Endothelial cell of umbilical vein (primary cell): ENCODE results near the gene ALDH7A1. TPM values are rescaled to one million over a fixed set of nuclear protein-coding genes. Genes with fewer than 3 reads are reported as not detected.

Experiments
- BruUV-seq: library from RNA; stranded (reverse); fragments of 400-500 nt; replicated peaks from 2 replicates; lab custom pipeline; 2021; lab: Mats Ljungman, UMichigan
- CTCF ChIA-PET: fragments of 300-600, 350-600 bp; sonication (Branson Sonifier 250); formaldehyde crosslinking; loops from one replicate; lab custom pipeline; 2021; ENCODE audit warnings: antibody characterized with exemption, inconsistent platforms; lab: Charles Lee
- POLR2A ChIA-PET: fragments of 300-600, 350-600 bp; sonication (Branson Sonifier 250); formaldehyde crosslinking; loops from one replicate; lab custom pipeline; 2021; ENCODE audit warnings: antibody characterized with exemption, inconsistent platforms; lab: Charles Lee
- DNase-seq: peaks from one replicate; pipeline ENCODE4 v3.0.0-alpha.2; 2011; ENCODE audit warnings: low read depth, low spot score
- FAIRE-seq: peaks from 2 replicates; lab custom pipeline; 2011; peaks lifted over from hg19 to GRCh38; lab: Jason Lieb, UNC
- H2AFZ ChIP-seq: 2 replicates; pipeline ENCODE4 v1.6.0; 2012; ENCODE audit warnings: low read depth, low read length, control low read depth, inconsistent platforms
- H3K27ac ChIP-seq: 2 replicates; pipeline ENCODE4 v1.5.1; 2011; ENCODE audit warnings: low read depth, mild to moderate bottlenecking, control low read depth, low read length, moderate library complexity; ENCODE audit not compliant: insufficient read depth
- H3K27me3 ChIP-seq, 2 experiments: 2 replicates each; pipeline versions ENCODE4 v1.6.0 to v1.6.1; 2011; ENCODE audit warnings: low read length in 2 of 2, mixed read lengths in 1 of 2; ENCODE audit not compliant: control insufficient read depth in 2 of 2, insufficient read depth in 2 of 2
- H3K36me3 ChIP-seq, 2 experiments: 2 replicates in 1 of 2; 3 replicates in 1 of 2; pipeline ENCODE4 v1.5.1; 2011; ENCODE audit warnings: low read length in 2 of 2, mild to moderate bottlenecking in 1 of 2, moderate library complexity in 1 of 2; ENCODE audit not compliant: control insufficient read depth in 2 of 2, insufficient read depth in 2 of 2; ENCODE audit errors: extremely low read depth in 1 of 2
- H3K4me1 ChIP-seq: 3 replicates; pipeline ENCODE4 v1.5.1; 2011; ENCODE audit warnings: mild to moderate bottlenecking, low read length; ENCODE audit not compliant: control insufficient read depth, insufficient read depth; ENCODE audit errors: extremely low read depth
- H3K4me2 ChIP-seq: 2 replicates; pipeline ENCODE4 v1.6.1; 2011; ENCODE audit warnings: low read length, control low read depth, mixed read lengths; ENCODE audit not compliant: insufficient read depth
- H3K4me3 ChIP-seq, 3 experiments: fragments of 200-600 bp in 1 of 3; sonication (generic), shearing (Covaris generic) in 1 of 3; replicated peaks in 1 of 3; 2 replicates each; pipeline ENCODE4 v1.5.1; 2011 to 2016; ENCODE audit warnings: control low read depth in 3 of 3, low read length in 3 of 3, mild to moderate bottlenecking in 2 of 3, inconsistent platforms in 1 of 3, low read depth in 1 of 3, moderate library complexity in 1 of 3; ENCODE audit not compliant: insufficient read depth in 1 of 3
- H3K79me2 ChIP-seq: 2 replicates; pipeline ENCODE4 v1.6.0; 2012; ENCODE audit warnings: low read length, inconsistent platforms; ENCODE audit not compliant: control insufficient read depth, insufficient read depth
- H3K9ac ChIP-seq: replicated peaks from 2 replicates; pipeline ENCODE3; 2011; ENCODE audit warnings: low read length, control low read depth; ENCODE audit not compliant: insufficient read depth; ENCODE audit errors: extremely low read depth
- H3K9me1 ChIP-seq: replicated peaks from 3 replicates; pipeline ENCODE4 v1.6.0; 2011; ENCODE audit warnings: mild to moderate bottlenecking, low read length; ENCODE audit not compliant: control insufficient read depth, insufficient read depth; ENCODE audit errors: extremely low read depth
- H3K9me3 ChIP-seq: replicated peaks from 2 replicates; pipeline ENCODE4 v1.5.1; 2012; ENCODE audit warnings: low read length, inconsistent platforms; ENCODE audit not compliant: control insufficient read depth, insufficient read depth
- H4K20me1 ChIP-seq: replicated peaks from 2 replicates; pipeline ENCODE3; 2011; ENCODE audit warnings: mild to moderate bottlenecking, low read length; ENCODE audit not compliant: control insufficient read depth, insufficient read depth; ENCODE audit errors: extremely low read depth
- EZH2 ChIP-seq: IDR thresholded peaks from 2 replicates; pipeline ENCODE4 v1.6.1; 2012; ENCODE audit warnings: borderline replicate concordance, low read depth, mild to moderate bottlenecking, moderate library complexity, low read length, inconsistent platforms; ENCODE audit not compliant: severe bottlenecking
- FOS ChIP-seq: IDR thresholded peaks from 2 replicates; pipeline ENCODE4 v1.6.1; 2011; ENCODE audit warnings: mild to moderate bottlenecking, low read length, moderate library complexity, borderline replicate concordance; ENCODE audit not compliant: insufficient read depth
- GATA2 ChIP-seq: IDR thresholded peaks from 2 replicates; pipeline ENCODE4 v1.7.0; 2011; ENCODE audit warnings: low read depth, mild to moderate bottlenecking, moderate library complexity, mixed read lengths, low read length; ENCODE audit not compliant: insufficient read length, insufficient read depth
- JUN ChIP-seq: IDR thresholded peaks from 2 replicates; pipeline ENCODE4 v1.6.1; 2011; ENCODE audit warnings: borderline replicate concordance, low read depth; ENCODE audit not compliant: insufficient read length, insufficient read depth
- POLR2AphosphoS5 ChIP-seq: IDR thresholded peaks from 2 replicates; pipeline ENCODE4 v1.6.1; 2012; ENCODE audit warnings: low read depth, mild to moderate bottlenecking, control low read depth, low read length, moderate library complexity; ENCODE audit not compliant: insufficient read depth
- dilution Hi-C: fragments of 300-500 bp; cut with MboI; formaldehyde crosslinking; loops from one replicate; pipeline ENCODE4 v1.15.0; 2019; ENCODE audit warnings: low sequenced_read_pairs; ENCODE audit not compliant: extremely low pct_ligation_motif_present
- intact Hi-C: fragments of 100-400 bp; cut with micrococcal nuclease; formaldehyde crosslinking; loops from one replicate; pipeline ENCODE4 v1.10.0; 2022
- polyA plus RNA-seq, 4 experiments: library from polyadenylated mRNA; depleted of rRNA in 3 of 4; stranded (reverse) in 3 of 4; unstranded in 1 of 4; fragments of >200 nt; gene quantifications; 2 replicates each; pipeline versions ENCODE4 v1.2.1 to v1.2.3, GENCODE V29; 2011 to 2012; ENCODE audit warnings: missing spikeins in 1 of 4
- total RNA-seq: library from RNA; stranded (reverse); gene quantifications from 2 replicates; pipeline ENCODE4 v1.2.3, GENCODE V29; 2021
- TF ChIP-seq, protein P1 (sequence below), 2 donors: IDR thresholded peaks; 1 replicate in 1 of 2; 2 replicates in 1 of 2; pipeline ENCODE4 v1.5.1; 2011; ENCODE audit warnings: low read length in 2 of 2, mild to moderate bottlenecking in 2 of 2, moderate library complexity in 2 of 2, control low read depth in 1 of 2, inconsistent platforms in 1 of 2, low read depth in 1 of 2; ENCODE audit not compliant: insufficient read depth in 1 of 2; ENCODE audit errors: extremely low read depth in 1 of 2

The ALDH7A1 gene
- total and polyA plus RNA-seq, 2 donors (not counting 3 experiments of a cell fraction or from before 2014, with no cell fraction given): 43.6 to 103 TPM

DNA sequence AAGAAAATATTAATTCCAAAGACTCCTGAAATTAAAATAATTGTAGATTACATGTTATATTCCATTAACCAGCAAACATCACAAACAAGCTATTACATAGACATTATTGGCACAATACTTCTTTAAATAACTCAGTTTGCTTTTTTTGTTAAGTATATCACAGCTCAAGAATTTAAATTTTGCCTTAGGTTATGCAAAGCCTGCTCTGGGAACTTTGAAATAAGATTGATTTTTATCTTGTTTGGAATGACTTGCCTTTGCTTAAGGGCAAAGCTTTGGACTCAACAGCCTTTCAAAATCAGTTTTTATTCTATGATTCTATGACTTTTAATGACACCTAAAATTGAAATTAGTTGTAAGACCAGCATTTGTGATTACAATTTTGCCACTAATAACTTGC is 78.2 kb downstream of the ALDH7A1 start:
- DNase-seq (no peak), FAIRE-seq (no peak)
- TF ChIP-seq FOS (no peak), JUN (no peak)
- Histone ChIP-seq H3K36me3 (no peaks in the 10 kb centered on the region), H3K4me3 (no peak overlapping the region), H4K20me1 (no peaks in the 10 kb centered on the region), H3K79me2 (no peaks in the 10 kb centered on the region), H3K9ac (no peak overlapping the region), H3K27ac (no peak overlapping the region), H3K4me1 (no peaks in the 10 kb centered on the region), H3K27me3 (no peaks in the 10 kb centered on the region), H3K4me2 (no peak overlapping the region), H3K9me3 (no peaks in the 10 kb centered on the region), H3K9me1 (no peaks in the 10 kb centered on the region), H2AFZ (no peak overlapping the region)
- dilution Hi-C loops (no loop called here), intact Hi-C loops (no loop called here)
- BruUV-seq: no TSS peak
- CTCF ChIA-PET: interaction anchor here (1.0 to 2.4 kb wide), 4 partner anchors 11 to 24 kb away, joined by 3 to 9 read pairs (median 4); no protein-coding TSS in a partner anchor
- POLR2A ChIA-PET: no interaction called here

DNA sequence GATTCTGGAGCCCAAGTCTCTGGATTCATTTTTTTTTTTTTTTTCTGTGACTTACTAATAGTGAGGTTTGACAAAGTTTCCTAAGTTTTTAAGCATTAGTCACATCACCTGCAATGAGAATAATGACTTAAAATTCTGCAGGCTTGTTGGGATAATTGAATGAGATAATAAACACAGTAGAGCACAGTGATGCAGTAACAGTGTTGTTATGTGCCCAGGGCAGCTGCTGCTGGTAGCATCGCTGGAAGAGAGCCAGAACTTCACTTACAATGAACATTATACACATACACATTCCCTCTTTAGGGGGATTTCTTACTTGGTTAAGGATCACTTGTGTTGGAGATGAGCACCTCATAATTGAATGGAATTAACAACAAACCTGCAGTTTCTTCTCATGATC is 78.9 kb downstream of the ALDH7A1 start:
- Histone ChIP-seq H2AFZ (no peak overlapping the region), H3K4me3 (no peak overlapping the region), H3K27ac (no peak overlapping the region), H3K79me2 (no peaks in the 10 kb centered on the region), H3K9ac (no peak overlapping the region), H3K9me3 (no peaks in the 10 kb centered on the region), H3K36me3 (no peaks in the 10 kb centered on the region), H4K20me1 (no peaks in the 10 kb centered on the region), H3K9me1 (no peaks in the 10 kb centered on the region), H3K4me2 (no peak overlapping the region), H3K27me3 (no peaks in the 10 kb centered on the region), H3K4me1 (no peaks in the 10 kb centered on the region)
- POLR2A ChIA-PET: no interaction called here
- DNase-seq: no peak
- TF ChIP-seq GATA2: no peak
- no peak for TF ChIP-seq EZH2
- no peak for TF ChIP-seq FOS
- no peak for TF ChIP-seq POLR2AphosphoS5
- TF ChIP-seq, protein P1, sequence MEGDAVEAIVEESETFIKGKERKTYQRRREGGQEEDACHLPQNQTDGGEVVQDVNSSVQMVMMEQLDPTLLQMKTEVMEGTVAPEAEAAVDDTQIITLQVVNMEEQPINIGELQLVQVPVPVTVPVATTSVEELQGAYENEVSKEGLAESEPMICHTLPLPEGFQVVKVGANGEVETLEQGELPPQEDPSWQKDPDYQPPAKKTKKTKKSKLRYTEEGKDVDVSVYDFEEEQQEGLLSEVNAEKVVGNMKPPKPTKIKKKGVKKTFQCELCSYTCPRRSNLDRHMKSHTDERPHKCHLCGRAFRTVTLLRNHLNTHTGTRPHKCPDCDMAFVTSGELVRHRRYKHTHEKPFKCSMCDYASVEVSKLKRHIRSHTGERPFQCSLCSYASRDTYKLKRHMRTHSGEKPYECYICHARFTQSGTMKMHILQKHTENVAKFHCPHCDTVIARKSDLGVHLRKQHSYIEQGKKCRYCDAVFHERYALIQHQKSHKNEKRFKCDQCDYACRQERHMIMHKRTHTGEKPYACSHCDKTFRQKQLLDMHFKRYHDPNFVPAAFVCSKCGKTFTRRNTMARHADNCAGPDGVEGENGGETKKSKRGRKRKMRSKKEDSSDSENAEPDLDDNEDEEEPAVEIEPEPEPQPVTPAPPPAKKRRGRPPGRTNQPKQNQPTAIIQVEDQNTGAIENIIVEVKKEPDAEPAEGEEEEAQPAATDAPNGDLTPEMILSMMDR (IDR thresholded peaks at IDR 0.05; ENCODE audit: extremely low read depth in 1 of 2, insufficient read depth in 1 of 2, low read depth in 1 of 2, low read length in 2 of 2): no peak
- no peak for TF ChIP-seq JUN
- no TSS peak for BruUV-seq
- FAIRE-seq: no peak
- intact Hi-C loops: no loop called here
- CTCF ChIA-PET: interaction anchor here (0.6 to 2.4 kb wide), 5 partner anchors 12 to 150 kb away, joined by 3 to 9 read pairs (median 4); no protein-coding TSS in a partner anchor
- dilution Hi-C loops: no loop called here
